ENCODE data around the gene CAPN10. TPM values are rescaled to one million over a fixed set of nuclear protein-coding genes. Genes with fewer than 3 reads are reported as not detected.

The CAPN10 gene
- polyA plus RNA-seq, 3 donors, result 7.3 to 57.0 (median 7.4) TPM

- Histone ChIP-seq H3K4me3 (replicated peaks in 1 of 3; ENCODE audit: low read depth in 2 of 3, low read length in 3 of 3) (no peak overlapping the region), H3K36me3 (replicated peaks in 1 of 2; ENCODE audit: control insufficient read depth in 1 of 2, insufficient read depth in 2 of 2, low read length in 2 of 2) (no peaks in the 10 kb centered on the region), H3K4me2 (replicated peaks; ENCODE audit: extremely low read depth, low read length, poor library complexity, severe bottlenecking) (no peak overlapping the region), H3K4me1 (ENCODE audit: control insufficient read depth in 1 of 2, insufficient read depth in 2 of 2, low read length in 2 of 2) (peaks cover 27 to 31% of the 10 kb centered on the region in 2 donors), H3K9me3 (replicated peaks in 1 of 2; ENCODE audit: control insufficient read depth in 1 of 2, insufficient read depth in 1 of 2, low read length in 2 of 2) (no peaks in the 10 kb centered on the region), H4K20me1 (ENCODE audit: insufficient read depth, low read length) (no peaks in the 10 kb centered on the region), H3K9ac (ENCODE audit: insufficient read depth, low read length, poor library complexity, severe bottlenecking) (no peak overlapping the region), H3K27me3 (ENCODE audit: control insufficient read depth in 2 of 2, insufficient read depth in 2 of 2, low read length in 2 of 2) (no peaks in the 10 kb centered on the region), H2AFZ (ENCODE audit: insufficient read depth, low read depth, low read length, poor library complexity, severe bottlenecking) (no peak overlapping the region), H3K27ac (ENCODE audit: low read depth in 1 of 2, low read length in 2 of 2) (no peak overlapping the region), H3K79me2 (ENCODE audit: insufficient read depth, low read length) (no peaks in the 10 kb centered on the region)
- 98% methylated on average over 4 of the region's 4 CpGs for WGBS (ENCODE audit: insufficient coverage)
- Mint-ChIP-seq H3K27ac (no peak overlapping the region), H3K27me3 (ENCODE audit: low read depth in 3 of 3) (no peaks in the 10 kb centered on the region), H3K4me1 (peaks cover 6% of the 10 kb centered on the region), H3K36me3 (peaks cover 0 to under 1% of the 10 kb centered on the region in 2 donors), H3K4me3 (no peak overlapping the region), H3K9me3 (peaks cover 0 to 8% (median 4%) of the 10 kb centered on the region in 7 donors)
- intact Hi-C loops (cut with micrococcal nuclease), result no loop called here
- no peak for DNase-seq
- TF ChIP-seq CTCF (IDR thresholded peaks at IDR 0.05), result no peak
Measured at GRCh38 chr2:240613781-240614180, 27.2 kb downstream of the CAPN10 start.

GRCh38 chr2:240614391-240614790 is 27.9 kb downstream of the CAPN10 start:
- intact Hi-C loops (cut with micrococcal nuclease), result no loop called here
- H3K4me3 ChIP-seq (replicated peaks in 1 of 3; ENCODE audit: low read depth in 2 of 3, low read length in 3 of 3), result no peak overlapping the region
- no peak for TF ChIP-seq CTCF (IDR thresholded peaks at IDR 0.05)
- no peak overlapping the region for H2AFZ ChIP-seq (ENCODE audit: insufficient read depth, low read depth, low read length, poor library complexity, severe bottlenecking)
- H3K9me3 Mint-ChIP-seq, result peaks cover 0 to 8% (median 4%) of the 10 kb centered on the region in 7 donors
- WGBS (ENCODE audit: insufficient coverage), result over 99% methylated on average over 9 of the region's 9 CpGs
- no peak overlapping the region for H3K27ac ChIP-seq (ENCODE audit: low read depth in 1 of 2, low read length in 2 of 2)
- H3K9ac ChIP-seq (ENCODE audit: insufficient read depth, low read length, poor library complexity, severe bottlenecking), result no peak overlapping the region
- H3K9me3 ChIP-seq (replicated peaks in 1 of 2; ENCODE audit: control insufficient read depth in 1 of 2, insufficient read depth in 1 of 2, low read length in 2 of 2), result no peaks in the 10 kb centered on the region
- no peak for DNase-seq
- peaks cover 0 to 5% of the 10 kb centered on the region in 2 donors for H3K36me3 Mint-ChIP-seq
- H3K4me1 Mint-ChIP-seq, result peaks cover 7% of the 10 kb centered on the region
- no peaks in the 10 kb centered on the region for H3K36me3 ChIP-seq (replicated peaks in 1 of 2; ENCODE audit: control insufficient read depth in 1 of 2, insufficient read depth in 2 of 2, low read length in 2 of 2)
- H3K27me3 Mint-ChIP-seq (ENCODE audit: low read depth in 3 of 3), result no peaks in the 10 kb centered on the region
- H3K27ac Mint-ChIP-seq, result no peak overlapping the region
- H3K4me3 Mint-ChIP-seq, result no peak overlapping the region
- H4K20me1 ChIP-seq (ENCODE audit: insufficient read depth, low read length), result no peaks in the 10 kb centered on the region
- no peaks in the 10 kb centered on the region for H3K27me3 ChIP-seq (ENCODE audit: control insufficient read depth in 2 of 2, insufficient read depth in 2 of 2, low read length in 2 of 2)
- H3K4me1 ChIP-seq (ENCODE audit: control insufficient read depth in 1 of 2, insufficient read depth in 2 of 2, low read length in 2 of 2), result peaks cover 28 to 34% of the 10 kb centered on the region in 2 donors
- H3K4me2 ChIP-seq (replicated peaks; ENCODE audit: extremely low read depth, low read length, poor library complexity, severe bottlenecking), result no peak overlapping the region
- H3K79me2 ChIP-seq (ENCODE audit: insufficient read depth, low read length), result no peaks in the 10 kb centered on the region
